Muscle layer of colon (tissue), 2 donors: ENCODE results near the gene ARID3A.
"Not testable (repeated sequence)": the region's sequence is repeated elsewhere in the genome, so short reads cannot be mapped to it uniquely, and the experiment has no call there.

Source experiments
- H3K27ac ChIP-seq: one replicate; pipeline ENCODE4 v1.7.0; 2013; ENCODE audit warnings: low read depth, mild to moderate bottlenecking, low read length, moderate library complexity
- H3K27me3 ChIP-seq, 2 donors: one replicate each; pipeline ENCODE4 v1.7.0; 2013; ENCODE audit warnings: low read length in 2 of 2, mild to moderate bottlenecking in 2 of 2; ENCODE audit not compliant: insufficient read depth in 2 of 2, control insufficient read depth in 1 of 2
- H3K36me3 ChIP-seq: one replicate; pipeline ENCODE4 v1.7.0; 2013; ENCODE audit warnings: mild to moderate bottlenecking, low read length; ENCODE audit not compliant: insufficient read depth
- H3K4me1 ChIP-seq: one replicate; pipeline ENCODE4 v1.7.0; 2013; ENCODE audit warnings: mild to moderate bottlenecking, low read length; ENCODE audit not compliant: insufficient read depth
- H3K4me3 ChIP-seq, 2 donors: one replicate each; pipeline ENCODE4 v1.7.0; 2013; ENCODE audit warnings: low read length in 2 of 2, low read depth in 1 of 2, mild to moderate bottlenecking in 1 of 2, moderate library complexity in 1 of 2
- H3K9ac ChIP-seq: one replicate; pipeline ENCODE4 v1.7.0; 2013; ENCODE audit warnings: low read length
- H3K9me3 ChIP-seq: one replicate; pipeline ENCODE4 v1.7.0; 2013; ENCODE audit warnings: mild to moderate bottlenecking, low read length
- donor health status: abdominal sarcoma.
- donor health status: Adenocarcinoma of cecum.

Gene ARID3A

GRCh38 chr19:956766-957440 lies 31.1 kb downstream of the ARID3A start:
- Histone ChIP-seq H3K27me3 (no peaks in the 10 kb centered on the region), H3K27ac (no peak overlapping the region), H3K9ac (no peak overlapping the region), H3K36me3 (no peaks in the 10 kb centered on the region), H3K9me3 (no peaks in the 10 kb centered on the region), H3K4me3 (no peak overlapping the region), H3K4me1 (no peaks in the 10 kb centered on the region)

GRCh38 chr19:957578-957977 lies 31.7 kb downstream of the ARID3A start:
- H3K9ac ChIP-seq, H3K9me3 ChIP-seq, H3K36me3 ChIP-seq, H3K27ac ChIP-seq, H3K27me3 ChIP-seq, H3K4me3 ChIP-seq, H3K4me1 ChIP-seq: not testable (repeated sequence)

- Histone ChIP-seq H3K4me3 (no peak overlapping the region), H3K36me3 (no peaks in the 10 kb centered on the region), H3K27me3 (no peaks in the 10 kb centered on the region), H3K9ac (no peak overlapping the region), H3K4me1 (no peaks in the 10 kb centered on the region), H3K9me3 (no peaks in the 10 kb centered on the region), H3K27ac (no peak overlapping the region)
These were observed 33.4 kb downstream of the ARID3A start for GRCh38 chr19:958967-959855.

- no peak overlapping the region for H3K9ac ChIP-seq
- no peaks in the 10 kb centered on the region for H3K9me3 ChIP-seq
- H3K36me3 ChIP-seq = peaks cover 3% of the 10 kb centered on the region
- H3K27ac ChIP-seq = no peak overlapping the region
- no peaks in the 10 kb centered on the region for H3K4me1 ChIP-seq
- no peaks in the 10 kb centered on the region for H3K27me3 ChIP-seq
- H3K4me3 ChIP-seq = no peak overlapping the region
These were observed 34.2 kb downstream of the ARID3A start for GRCh38 chr19:960020-960419.

DNA sequence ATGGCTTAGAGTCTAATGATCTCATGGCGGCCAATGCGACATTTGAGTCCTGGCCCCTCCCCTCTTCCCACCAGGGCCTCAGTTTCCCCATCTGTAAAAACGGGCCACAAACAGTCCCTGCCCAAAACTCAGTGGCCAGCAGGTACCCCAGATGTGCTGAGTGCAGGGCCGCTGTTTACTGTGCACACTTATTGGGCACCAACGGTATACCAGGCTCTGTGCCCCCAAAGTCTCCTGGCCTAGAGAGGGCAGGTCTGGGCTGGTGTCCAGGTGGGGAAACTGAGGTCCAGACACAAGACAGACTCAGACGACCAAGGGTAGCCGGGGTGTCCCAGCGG lies 34.7 kb downstream of the ARID3A start:
- no peak overlapping the region for H3K27ac ChIP-seq
- no peaks in the 10 kb centered on the region for H3K9me3 ChIP-seq
- H3K4me1 ChIP-seq = no peaks in the 10 kb centered on the region
- H3K4me3 ChIP-seq = no peak overlapping the region
- H3K27me3 ChIP-seq = no peaks in the 10 kb centered on the region
- no peak overlapping the region for H3K9ac ChIP-seq
- peaks cover 8% of the 10 kb centered on the region for H3K36me3 ChIP-seq

DNA sequence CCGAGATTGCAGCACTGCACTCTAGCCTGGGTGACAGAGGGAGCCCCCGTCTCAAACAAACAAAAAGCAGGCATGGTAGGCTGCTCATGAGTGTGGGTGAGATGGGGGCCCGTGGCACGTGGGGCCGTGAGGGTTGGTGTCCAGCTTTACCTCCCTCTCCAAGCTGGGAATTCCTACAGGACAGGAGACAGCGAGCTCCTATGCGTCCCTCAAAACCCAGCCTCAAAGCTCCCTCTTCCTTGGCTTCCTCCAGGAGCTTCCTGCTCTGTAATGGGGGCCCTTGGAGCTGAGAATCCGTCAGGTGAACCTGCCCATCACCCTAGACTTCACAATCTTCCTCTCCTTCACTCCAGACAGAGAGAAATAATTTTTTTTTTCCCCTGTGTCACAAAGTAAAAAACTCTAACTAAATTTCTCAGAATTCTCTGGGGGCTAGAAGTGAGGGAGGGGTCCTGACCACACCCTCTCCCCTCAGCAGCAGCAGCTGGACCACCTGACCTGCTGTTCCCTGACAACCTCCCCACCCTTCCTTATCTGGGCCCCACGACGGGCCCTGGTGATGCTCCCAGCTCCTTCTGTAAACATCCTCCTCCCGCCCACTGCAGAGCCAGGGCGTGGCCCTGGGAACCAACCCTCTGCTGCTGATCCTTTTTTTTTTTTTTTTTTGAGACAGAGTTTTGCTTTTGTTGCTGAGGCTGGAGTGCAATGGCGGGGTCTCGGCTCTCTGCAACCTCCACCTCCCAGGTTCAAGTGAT lies 36.2 kb downstream of the ARID3A start:
- Histone ChIP-seq H3K4me1 (no peaks in the 10 kb centered on the region), H3K9me3 (no peaks in the 10 kb centered on the region), H3K36me3 (peaks cover 12% of the 10 kb centered on the region), H3K4me3 (no peak overlapping the region), H3K27ac (no peak overlapping the region), H3K9ac (no peak overlapping the region), H3K27me3 (no peaks in the 10 kb centered on the region)

- Histone ChIP-seq H3K27me3 (no peaks in the 10 kb centered on the region), H3K4me3 (no peak overlapping the region), H3K27ac (no peak overlapping the region), H3K9me3 (no peaks in the 10 kb centered on the region), H3K4me1 (no peaks in the 10 kb centered on the region), H3K36me3 (peaks cover 12% of the 10 kb centered on the region), H3K9ac (no peak overlapping the region)
These were observed 37.0 kb downstream of the ARID3A start for GRCh38 chr19:962683-963400.

DNA sequence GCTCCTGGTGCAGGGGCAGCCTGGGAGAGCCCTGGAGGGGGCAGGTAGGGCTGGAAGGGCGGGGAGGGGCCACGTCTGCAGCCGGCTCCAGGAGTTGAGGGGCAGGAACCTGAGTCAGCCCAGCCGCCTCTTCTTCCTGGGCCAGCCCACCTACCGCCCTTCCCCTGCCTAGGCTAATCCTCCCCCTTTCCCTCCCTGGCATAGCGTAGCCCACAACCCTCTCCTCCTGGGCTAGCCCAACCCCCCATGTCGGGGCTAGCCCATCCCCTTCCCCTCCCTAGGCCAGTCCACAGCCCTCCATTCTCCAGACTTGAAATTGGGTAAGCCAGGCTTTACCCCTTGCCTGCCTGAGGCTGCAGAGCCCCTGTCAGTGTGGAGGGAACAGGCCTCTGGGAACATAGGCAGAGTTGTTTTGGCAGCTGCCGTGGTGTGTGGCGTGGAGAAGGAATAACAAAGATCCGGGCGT lies 37.7 kb downstream of the ARID3A start:
- no peaks in the 10 kb centered on the region for H3K9me3 ChIP-seq
- H3K4me3 ChIP-seq = no peak overlapping the region
- H3K27me3 ChIP-seq = no peaks in the 10 kb centered on the region
- peaks cover 15% of the 10 kb centered on the region for H3K36me3 ChIP-seq
- no peak overlapping the region for H3K27ac ChIP-seq
- H3K4me1 ChIP-seq = no peaks in the 10 kb centered on the region
- H3K9ac ChIP-seq = no peak overlapping the region

DNA sequence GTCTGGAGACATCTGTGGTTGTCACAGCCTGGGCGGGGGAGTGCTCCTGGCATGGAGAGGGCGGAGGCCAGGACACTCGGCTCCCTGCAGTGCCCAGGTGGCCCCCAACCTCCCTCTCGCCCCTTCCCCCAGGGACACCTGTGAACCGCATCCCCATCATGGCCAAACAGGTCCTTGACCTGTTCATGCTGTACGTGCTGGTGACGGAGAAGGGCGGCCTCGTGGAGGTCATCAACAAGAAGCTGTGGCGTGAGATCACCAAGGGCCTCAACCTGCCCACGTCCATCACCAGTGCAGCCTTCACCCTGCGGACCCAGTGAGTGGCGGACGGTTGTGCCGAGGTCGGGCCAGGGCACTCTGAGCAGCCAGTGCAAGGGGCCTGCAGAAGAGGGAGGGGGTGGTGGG lies 38.3 kb downstream of the ARID3A start:
- Histone ChIP-seq H3K27ac (no peak overlapping the region), H3K4me1 (no peaks in the 10 kb centered on the region), H3K9me3 (no peaks in the 10 kb centered on the region), H3K36me3 (peaks cover 18% of the 10 kb centered on the region), H3K27me3 (no peaks in the 10 kb centered on the region), H3K4me3 (no peak overlapping the region), H3K9ac (no peak overlapping the region)

DNA sequence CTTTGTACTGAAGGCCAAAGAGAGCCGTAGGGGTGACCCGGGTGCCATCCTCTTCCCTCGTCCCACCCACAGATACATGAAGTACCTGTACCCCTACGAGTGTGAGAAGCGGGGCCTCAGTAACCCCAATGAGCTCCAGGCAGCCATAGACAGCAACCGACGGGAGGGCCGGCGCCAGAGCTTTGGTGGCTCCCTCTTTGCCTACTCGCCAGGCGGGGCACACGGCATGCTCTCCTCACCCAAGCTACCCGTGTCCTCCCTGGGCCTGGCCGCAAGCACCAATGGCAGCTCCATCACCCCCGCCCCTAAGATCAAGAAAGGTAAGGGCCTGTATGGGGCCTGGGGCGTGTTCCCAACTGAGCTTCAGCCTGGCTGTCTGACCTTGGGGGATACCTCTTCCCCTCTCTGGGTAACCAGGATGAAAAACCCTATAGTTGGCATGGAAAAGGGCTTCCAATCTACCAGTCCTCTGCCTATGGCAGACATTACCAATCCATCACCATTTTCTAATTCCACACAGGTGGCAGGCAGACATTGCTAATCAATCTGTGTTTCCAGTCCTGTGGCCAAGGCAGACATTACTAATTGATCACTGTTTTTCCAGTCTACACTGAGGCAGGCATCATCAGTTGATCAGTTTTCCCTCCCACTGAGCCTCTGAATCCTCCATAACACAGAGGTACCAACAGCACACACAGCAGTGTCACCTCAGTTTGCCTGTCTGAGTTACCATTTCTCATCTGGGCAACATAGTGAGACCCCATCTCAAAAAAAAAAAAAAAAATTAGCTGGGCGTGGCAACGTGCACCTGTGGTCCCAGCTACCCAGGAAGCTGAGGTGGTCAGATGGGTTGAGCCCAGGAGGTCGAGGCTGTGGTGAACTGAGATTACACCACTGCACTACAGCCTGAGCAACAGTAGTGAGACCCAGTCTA lies 39.2 kb downstream of the ARID3A start:
- Histone ChIP-seq H3K36me3 (peaks cover 18% of the 10 kb centered on the region), H3K27ac (no peak overlapping the region), H3K27me3 (no peaks in the 10 kb centered on the region), H3K4me1 (no peaks in the 10 kb centered on the region), H3K4me3 (no peak overlapping the region), H3K9ac (no peak overlapping the region), H3K9me3 (no peaks in the 10 kb centered on the region)
